ENCODE results near the gene TMEM132D. TPM values are rescaled to one million over a fixed set of nuclear protein-coding genes. Genes with fewer than 3 reads are reported as not detected.

Gene TMEM132D
- total and polyA plus RNA-seq, 2 of the 8 experiments (the other 6 are each of a cell fraction or from before 2014, with no cell fraction given), result 3.5 to 10.1 TPM

GRCh38 chr12:129830796-129831195 lies 73.0 kb downstream of the TMEM132D start:
- Histone ChIP-seq H2BK5ac (ENCODE audit: low read depth, low read length) (peak overlapping the region; percentile 32; the same call in 1 of the 2 replicates), H3K9me3 (ENCODE audit: insufficient read depth in 2 of 2, low read depth in 1 of 2, low read length in 1 of 2) (no peaks in the 10 kb centered on the region), H4K8ac (ENCODE audit: extremely low read depth, insufficient read depth, low read length) (no peak overlapping the region), H3K27me3 (replicated peaks in 1 of 4; ENCODE audit: control insufficient read depth in 3 of 4, extremely low read depth in 1 of 4, insufficient read depth in 3 of 4, low read length in 3 of 4) (no peaks in the 10 kb centered on the region), H3K36me3 (ENCODE audit: control insufficient read depth in 2 of 4, insufficient read depth in 4 of 4, low read length in 3 of 4) (no peaks in the 10 kb centered on the region; a peak in 2 of 8 replicates), H2BK15ac (ENCODE audit: low read length) (no peak overlapping the region), H3K4me1 (replicated peaks in 1 of 4; ENCODE audit: control insufficient read depth in 3 of 4, insufficient read depth in 4 of 4, low read length in 3 of 4) (peaks cover 5 to 18% (median 12%) of the 10 kb centered on the region in 4 experiments), H3K4ac (replicated peaks; ENCODE audit: insufficient read length, low read depth, low read length) (no peak overlapping the region), H3K4me3 (ENCODE audit: extremely low read depth in 1 of 4, insufficient read depth in 2 of 4, low read depth in 3 of 4, low read length in 4 of 4) (no peak overlapping the region), H3K79me1 (ENCODE audit: low read depth, low read length) (peaks cover 2% of the 10 kb centered on the region; the same call in 1 of the 2 replicates), H2AK5ac (ENCODE audit: low read depth, low read length) (peak overlapping the region; percentile 32; the same call in 1 of the 2 replicates), H3K27ac (ENCODE audit: low read depth, low read length) (no peak overlapping the region), H4K5ac (ENCODE audit: insufficient read length, low read depth, low read length) (no peak overlapping the region), H3K18ac (ENCODE audit: extremely low read depth, low read length) (peak overlapping the region; percentile 89), H3K23ac (ENCODE audit: insufficient read length) (no peak overlapping the region), H3K79me2 (ENCODE audit: control insufficient read depth in 1 of 2, insufficient read depth in 2 of 2, low read length in 2 of 2) (peaks cover 0 to 10% of the 10 kb centered on the region in 2 experiments; a peak in 1 of 4 replicates), H3K23me2 (ENCODE audit: low read depth, low read length) (no peaks in the 10 kb centered on the region), H2BK12ac (ENCODE audit: low read depth, low read length) (peak overlapping the region; percentile 88), H3K56ac (replicated peaks; ENCODE audit: insufficient read length, low read depth, low read length) (no peak overlapping the region), H2BK120ac (replicated peaks; ENCODE audit: low read depth, low read length) (no peak overlapping the region), H2BK20ac (ENCODE audit: low read length) (no peak overlapping the region), H3K9ac (replicated peaks in 1 of 4; ENCODE audit: extremely low read depth in 1 of 4, low read depth in 3 of 4, low read length in 3 of 4) (no peak overlapping the region), H4K20me1 (replicated peaks in 1 of 2; ENCODE audit: control insufficient read depth in 1 of 2, insufficient read depth in 2 of 2, low read length in 2 of 2) (peaks cover 0 to 1% of the 10 kb centered on the region in 2 experiments), H4K91ac (replicated peaks; ENCODE audit: insufficient read length, low read length) (no peak overlapping the region), H3K14ac (ENCODE audit: insufficient read length) (no peak overlapping the region), H2AFZ (ENCODE audit: low read length) (no peak overlapping the region), H3K4me2 (ENCODE audit: insufficient read depth in 1 of 2, low read depth in 2 of 2, low read length in 2 of 2) (peak overlapping the region in 1 of 2 experiments; percentile 42; a peak in 3 of 4 replicates)
- CTCF ChIA-PET (ENCODE audit: partially characterized antibody), result interaction anchor here (0.8 to 1.5 kb wide), 4 partner anchors 59 to 243 kb away, joined by 3 to 4 read pairs (median 4); no protein-coding TSS in a partner anchor
- DNase-seq (ENCODE audit: low read depth in 1 of 2, low spot score in 2 of 2) (no peak), FAIRE-seq (no peak)
- 33% methylated on average over 4 of the region's 4 CpGs; no CpG with 5 or more reads in 1 of the 2 experiments for WGBS, 2 experiments (ENCODE audit: extremely low coverage in 1 of 2, insufficient coverage in 1 of 2, insufficient read length in 1 of 2, insufficient replicate concordance in 2 of 2, low coverage in 1 of 2, low lambda C conversion rate in 2 of 2, missing lambda C conversion rate in 1 of 2)
- no peak for TF ChIP-seq CTBP2 (IDR thresholded peaks at IDR 0.05; ENCODE audit: borderline replicate concordance, insufficient read depth, insufficient read length, low read length)
- TF ChIP-seq RAD21 (IDR thresholded peaks at IDR 0.05 in 1 of 2, conservative IDR thresholded peaks at IDR 0.05 in 1 of 2; ENCODE audit: low read depth in 2 of 2, low read length in 2 of 2), result peak; percentile 30 to 45
- TF ChIP-seq, protein P1, sequence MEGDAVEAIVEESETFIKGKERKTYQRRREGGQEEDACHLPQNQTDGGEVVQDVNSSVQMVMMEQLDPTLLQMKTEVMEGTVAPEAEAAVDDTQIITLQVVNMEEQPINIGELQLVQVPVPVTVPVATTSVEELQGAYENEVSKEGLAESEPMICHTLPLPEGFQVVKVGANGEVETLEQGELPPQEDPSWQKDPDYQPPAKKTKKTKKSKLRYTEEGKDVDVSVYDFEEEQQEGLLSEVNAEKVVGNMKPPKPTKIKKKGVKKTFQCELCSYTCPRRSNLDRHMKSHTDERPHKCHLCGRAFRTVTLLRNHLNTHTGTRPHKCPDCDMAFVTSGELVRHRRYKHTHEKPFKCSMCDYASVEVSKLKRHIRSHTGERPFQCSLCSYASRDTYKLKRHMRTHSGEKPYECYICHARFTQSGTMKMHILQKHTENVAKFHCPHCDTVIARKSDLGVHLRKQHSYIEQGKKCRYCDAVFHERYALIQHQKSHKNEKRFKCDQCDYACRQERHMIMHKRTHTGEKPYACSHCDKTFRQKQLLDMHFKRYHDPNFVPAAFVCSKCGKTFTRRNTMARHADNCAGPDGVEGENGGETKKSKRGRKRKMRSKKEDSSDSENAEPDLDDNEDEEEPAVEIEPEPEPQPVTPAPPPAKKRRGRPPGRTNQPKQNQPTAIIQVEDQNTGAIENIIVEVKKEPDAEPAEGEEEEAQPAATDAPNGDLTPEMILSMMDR (IDR thresholded peaks at IDR 0.05; ENCODE audit: control extremely low read depth in 1 of 3, insufficient read depth in 1 of 3, low read depth in 1 of 3, low read length in 3 of 3), result peak in 1 of 3 experiments; percentile 5; a peak in 1 of 4 replicates
- POLR2A ChIA-PET (ENCODE audit: partially characterized antibody), result interaction anchor here (1.1 to 2.6 kb wide), 3 partner anchors 9 to 80 kb away, joined by 3 to 10 read pairs (median 4); no protein-coding TSS in a partner anchor

Measured in H1 (cell line).